ENCODE results near the gene TBRG4.

TBRG4 gene

DNA sequence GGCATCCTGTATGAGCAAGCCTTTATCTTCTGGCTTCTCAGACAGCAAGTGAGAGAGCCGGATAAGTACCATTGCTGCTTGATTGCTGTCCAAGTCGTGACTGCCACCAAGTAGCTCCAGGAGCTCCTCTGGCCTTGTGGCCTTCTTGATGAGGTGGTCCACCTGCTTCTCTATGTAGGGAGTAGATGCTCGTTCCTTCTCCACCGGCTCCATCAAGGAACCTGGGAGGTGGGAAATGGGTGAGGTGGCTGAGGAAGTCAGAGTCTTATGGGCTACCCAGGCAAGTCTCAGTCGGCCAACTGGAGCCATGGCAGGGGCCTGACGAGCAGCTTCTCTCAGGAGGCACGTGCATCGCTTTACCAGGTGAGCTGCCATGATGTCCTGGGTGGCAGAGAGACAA is 2.6 kb downstream of the TBRG4 start:
- CTCF ChIA-PET: interaction anchor here (2.0 kb wide), 1 partner anchor 27 kb away, joined by 6 read pairs; no protein-coding TSS in a partner anchor
- POLR2A ChIA-PET: no interaction called here
- TF ChIP-seq ZNF510 (tag by site-specific recombination; IDR thresholded peaks at IDR 0.05; ENCODE audit: insufficient replicate concordance): no peak
- TF ChIP-seq ZNF791 (tag by site-specific recombination; IDR thresholded peaks at IDR 0.05): no peak
- TF ChIP-seq ZNF175 (tag by site-specific recombination; IDR thresholded peaks at IDR 0.05): no peak
- no peak for TF ChIP-seq ZNF433 (tag by site-specific recombination; IDR thresholded peaks at IDR 0.05; ENCODE audit: low read depth)
- no peak for TF ChIP-seq HOXA7 (CRISPR knock-in tag; IDR thresholded peaks at IDR 0.05; ENCODE audit: borderline replicate concordance)
- TF ChIP-seq ZNF48 (tag by site-specific recombination; IDR thresholded peaks at IDR 0.05): no peak
- TF ChIP-seq, protein P1, sequence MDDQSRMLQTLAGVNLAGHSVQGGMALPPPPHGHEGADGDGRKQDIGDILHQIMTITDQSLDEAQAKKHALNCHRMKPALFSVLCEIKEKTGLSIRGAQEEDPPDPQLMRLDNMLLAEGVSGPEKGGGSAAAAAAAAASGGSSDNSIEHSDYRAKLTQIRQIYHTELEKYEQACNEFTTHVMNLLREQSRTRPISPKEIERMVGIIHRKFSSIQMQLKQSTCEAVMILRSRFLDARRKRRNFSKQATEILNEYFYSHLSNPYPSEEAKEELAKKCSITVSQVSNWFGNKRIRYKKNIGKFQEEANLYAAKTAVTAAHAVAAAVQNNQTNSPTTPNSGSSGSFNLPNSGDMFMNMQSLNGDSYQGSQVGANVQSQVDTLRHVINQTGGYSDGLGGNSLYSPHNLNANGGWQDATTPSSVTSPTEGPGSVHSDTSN (CRISPR knock-in tag; IDR thresholded peaks at IDR 0.05): no peak
- no peak for TF ChIP-seq SP7 (tag by site-specific recombination; IDR thresholded peaks at IDR 0.05)
- peaks cover 10 to 56% of the 10 kb centered on the region in 2 experiments for H3K36me3 ChIP-seq (ENCODE audit: control insufficient read depth in 2 of 2, insufficient read depth in 1 of 2, low read length in 2 of 2)
- H3K4me1 ChIP-seq (ENCODE audit: control insufficient read depth, insufficient read depth, low read length): no peaks in the 10 kb centered on the region
- H3K9me3 ChIP-seq (ENCODE audit: control insufficient read depth, insufficient read depth, low read depth, low read length): no peaks in the 10 kb centered on the region
- no peak overlapping the region for H3K4me3 ChIP-seq (ENCODE audit: low read depth, low read length)
- H3K27ac ChIP-seq (ENCODE audit: extremely low read depth, low read depth, low read length): no peak overlapping the region

DNA sequence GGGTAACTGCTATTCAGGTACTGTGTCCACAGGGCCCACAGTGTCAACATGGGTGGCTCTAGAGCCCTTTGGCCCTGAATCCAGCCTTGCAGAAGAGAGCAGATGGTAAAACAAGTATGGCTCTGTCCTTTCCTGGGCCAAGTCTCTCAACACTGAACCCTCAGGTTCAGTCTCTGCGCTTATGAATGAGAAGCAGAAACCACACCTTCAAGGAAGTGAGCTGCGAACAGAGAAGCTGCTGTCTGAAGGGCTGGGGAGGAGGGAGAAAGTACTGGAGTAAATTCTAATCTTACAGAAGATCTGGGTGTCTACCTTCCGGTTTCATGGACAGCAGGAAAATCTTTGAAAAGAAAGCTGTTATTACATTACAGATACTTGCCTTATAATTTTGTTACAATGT is 4.1 kb downstream of the TBRG4 start:
- Histone ChIP-seq H3K4me1 (ENCODE audit: control insufficient read depth, insufficient read depth, low read length) (no peaks in the 10 kb centered on the region), H3K36me3 (ENCODE audit: control insufficient read depth in 2 of 2, insufficient read depth in 1 of 2, low read length in 2 of 2) (peaks cover 10 to 71% of the 10 kb centered on the region in 2 experiments), H3K27ac (ENCODE audit: extremely low read depth, low read depth, low read length) (no peak overlapping the region), H3K4me3 (ENCODE audit: low read depth, low read length) (no peak overlapping the region), H3K9me3 (ENCODE audit: control insufficient read depth, insufficient read depth, low read depth, low read length) (no peaks in the 10 kb centered on the region)
- ChIA-PET CTCF (no interaction called here), POLR2A (no interaction called here)
- TF ChIP-seq, protein P2, sequence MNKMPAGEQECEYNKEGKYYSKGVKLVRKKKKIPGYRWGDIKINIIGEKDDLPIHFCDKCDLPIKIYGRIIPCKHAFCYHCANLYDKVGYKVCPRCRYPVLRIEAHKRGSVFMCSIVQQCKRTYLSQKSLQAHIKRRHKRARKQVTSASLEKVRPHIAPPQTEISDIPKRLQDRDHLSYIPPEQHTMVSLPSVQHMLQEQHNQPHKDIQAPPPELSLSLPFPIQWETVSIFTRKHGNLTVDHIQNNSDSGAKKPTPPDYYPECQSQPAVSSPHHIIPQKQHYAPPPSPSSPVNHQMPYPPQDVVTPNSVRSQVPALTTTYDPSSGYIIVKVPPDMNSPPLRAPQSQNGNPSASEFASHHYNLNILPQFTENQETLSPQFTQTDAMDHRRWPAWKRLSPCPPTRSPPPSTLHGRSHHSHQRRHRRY (tag by site-specific recombination; IDR thresholded peaks at IDR 0.05): no peak
- TF ChIP-seq TRIM28 (IDR thresholded peaks at IDR 0.05; ENCODE audit: borderline replicate concordance, low read length): no peak
- TF ChIP-seq REPIN1 (tag by site-specific recombination; IDR thresholded peaks at IDR 0.05; ENCODE audit: low read depth): no peak
- TF ChIP-seq ZNF155 (tag by site-specific recombination; IDR thresholded peaks at IDR 0.05): no peak
- TF ChIP-seq, protein P3, sequence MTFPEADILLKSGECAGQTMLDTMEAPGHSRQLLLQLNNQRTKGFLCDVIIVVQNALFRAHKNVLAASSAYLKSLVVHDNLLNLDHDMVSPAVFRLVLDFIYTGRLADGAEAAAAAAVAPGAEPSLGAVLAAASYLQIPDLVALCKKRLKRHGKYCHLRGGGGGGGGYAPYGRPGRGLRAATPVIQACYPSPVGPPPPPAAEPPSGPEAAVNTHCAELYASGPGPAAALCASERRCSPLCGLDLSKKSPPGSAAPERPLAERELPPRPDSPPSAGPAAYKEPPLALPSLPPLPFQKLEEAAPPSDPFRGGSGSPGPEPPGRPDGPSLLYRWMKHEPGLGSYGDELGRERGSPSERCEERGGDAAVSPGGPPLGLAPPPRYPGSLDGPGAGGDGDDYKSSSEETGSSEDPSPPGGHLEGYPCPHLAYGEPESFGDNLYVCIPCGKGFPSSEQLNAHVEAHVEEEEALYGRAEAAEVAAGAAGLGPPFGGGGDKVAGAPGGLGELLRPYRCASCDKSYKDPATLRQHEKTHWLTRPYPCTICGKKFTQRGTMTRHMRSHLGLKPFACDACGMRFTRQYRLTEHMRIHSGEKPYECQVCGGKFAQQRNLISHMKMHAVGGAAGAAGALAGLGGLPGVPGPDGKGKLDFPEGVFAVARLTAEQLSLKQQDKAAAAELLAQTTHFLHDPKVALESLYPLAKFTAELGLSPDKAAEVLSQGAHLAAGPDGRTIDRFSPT (tag by site-specific recombination; IDR thresholded peaks at IDR 0.05): no peak
- TF ChIP-seq BCL11B (tag by site-specific recombination; IDR thresholded peaks at IDR 0.05; ENCODE audit: low read depth): no peak
- TF ChIP-seq ZNF404 (tag by site-specific recombination; IDR thresholded peaks at IDR 0.05): no peak
- no peak for TF ChIP-seq ZNF391 (tag by site-specific recombination; IDR thresholded peaks at IDR 0.05; ENCODE audit: borderline replicate concordance, low read depth)
- no peak for TF ChIP-seq ZNF747 (tag by site-specific recombination; IDR thresholded peaks at IDR 0.05)
- TF ChIP-seq, protein P4, sequence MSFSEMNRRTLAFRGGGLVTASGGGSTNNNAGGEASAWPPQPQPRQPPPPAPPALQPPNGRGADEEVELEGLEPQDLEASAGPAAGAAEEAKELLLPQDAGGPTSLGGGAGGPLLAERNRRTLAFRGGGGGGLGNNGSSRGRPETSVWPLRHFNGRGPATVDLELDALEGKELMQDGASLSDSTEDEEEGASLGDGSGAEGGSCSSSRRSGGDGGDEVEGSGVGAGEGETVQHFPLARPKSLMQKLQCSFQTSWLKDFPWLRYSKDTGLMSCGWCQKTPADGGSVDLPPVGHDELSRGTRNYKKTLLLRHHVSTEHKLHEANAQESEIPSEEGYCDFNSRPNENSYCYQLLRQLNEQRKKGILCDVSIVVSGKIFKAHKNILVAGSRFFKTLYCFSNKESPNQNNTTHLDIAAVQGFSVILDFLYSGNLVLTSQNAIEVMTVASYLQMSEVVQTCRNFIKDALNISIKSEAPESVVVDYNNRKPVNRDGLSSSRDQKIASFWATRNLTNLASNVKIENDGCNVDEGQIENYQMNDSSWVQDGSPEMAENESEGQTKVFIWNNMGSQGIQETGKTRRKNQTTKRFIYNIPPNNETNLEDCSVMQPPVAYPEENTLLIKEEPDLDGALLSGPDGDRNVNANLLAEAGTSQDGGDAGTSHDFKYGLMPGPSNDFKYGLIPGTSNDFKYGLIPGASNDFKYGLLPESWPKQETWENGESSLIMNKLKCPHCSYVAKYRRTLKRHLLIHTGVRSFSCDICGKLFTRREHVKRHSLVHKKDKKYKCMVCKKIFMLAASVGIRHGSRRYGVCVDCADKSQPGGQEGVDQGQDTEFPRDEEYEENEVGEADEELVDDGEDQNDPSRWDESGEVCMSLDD (tag by site-specific recombination; IDR thresholded peaks at IDR 0.05): no peak

All from HEK293 (cell line).